DMS53 (cell line): ENCODE measurements around the gene SFRP5.

Experiments
- DNase-seq: peaks from one replicate; lab custom pipeline; 2025; lab: John Stamatoyannopoulos, UW

The SFRP5 gene, protein sequence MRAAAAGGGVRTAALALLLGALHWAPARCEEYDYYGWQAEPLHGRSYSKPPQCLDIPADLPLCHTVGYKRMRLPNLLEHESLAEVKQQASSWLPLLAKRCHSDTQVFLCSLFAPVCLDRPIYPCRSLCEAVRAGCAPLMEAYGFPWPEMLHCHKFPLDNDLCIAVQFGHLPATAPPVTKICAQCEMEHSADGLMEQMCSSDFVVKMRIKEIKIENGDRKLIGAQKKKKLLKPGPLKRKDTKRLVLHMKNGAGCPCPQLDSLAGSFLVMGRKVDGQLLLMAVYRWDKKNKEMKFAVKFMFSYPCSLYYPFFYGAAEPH

DNA sequence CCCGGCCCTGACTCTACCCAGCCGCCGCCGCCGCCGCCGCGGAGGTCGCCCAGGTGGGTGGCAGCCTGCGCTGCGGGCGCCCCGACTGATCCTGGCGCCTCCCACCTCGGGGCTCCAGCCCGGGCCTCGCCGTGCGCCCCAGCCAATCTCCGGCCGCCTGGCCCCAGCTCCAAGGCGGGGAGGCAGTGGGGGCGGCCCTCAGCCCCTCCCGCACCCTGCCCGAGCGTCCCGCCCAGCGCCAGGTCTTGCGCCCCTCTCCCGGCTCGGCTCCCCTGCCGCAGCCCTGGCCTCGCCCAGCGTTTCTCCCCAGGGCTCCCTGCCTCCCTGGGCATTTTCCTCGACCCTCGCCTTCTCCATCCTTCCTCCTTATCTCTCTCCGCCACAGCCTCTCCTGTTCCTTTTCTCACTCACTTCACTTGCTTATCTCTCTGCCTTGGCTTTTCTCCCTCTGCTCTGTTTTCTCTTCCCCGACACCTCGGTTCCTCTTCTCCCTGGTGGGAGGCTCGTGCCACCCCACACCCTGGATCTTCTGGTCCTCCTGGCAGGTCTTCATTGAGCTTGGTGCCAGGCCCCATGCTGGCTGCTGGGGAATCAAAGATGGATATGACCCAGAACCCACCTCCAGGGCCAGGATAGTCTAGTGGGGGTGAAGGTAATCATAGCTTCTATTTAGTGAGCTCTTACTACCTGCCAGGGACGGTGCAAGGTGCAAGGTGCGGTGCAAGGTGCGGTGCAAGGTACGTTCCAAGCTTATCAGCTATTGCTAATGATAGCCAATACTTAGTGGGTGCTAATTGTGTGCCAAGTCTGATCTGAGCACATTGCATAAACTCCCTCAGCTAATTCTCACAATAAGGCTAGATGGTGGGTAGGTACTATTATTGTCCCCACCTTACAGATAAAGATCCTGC is at the start of gene SFRP5:
TSS of gene SFRP5 (minus strand) at position 87 of the 911 bp plus-strand sequence. CDS start 166 bp downstream, outside the sequence.
- no peak for DNase-seq

DNA sequence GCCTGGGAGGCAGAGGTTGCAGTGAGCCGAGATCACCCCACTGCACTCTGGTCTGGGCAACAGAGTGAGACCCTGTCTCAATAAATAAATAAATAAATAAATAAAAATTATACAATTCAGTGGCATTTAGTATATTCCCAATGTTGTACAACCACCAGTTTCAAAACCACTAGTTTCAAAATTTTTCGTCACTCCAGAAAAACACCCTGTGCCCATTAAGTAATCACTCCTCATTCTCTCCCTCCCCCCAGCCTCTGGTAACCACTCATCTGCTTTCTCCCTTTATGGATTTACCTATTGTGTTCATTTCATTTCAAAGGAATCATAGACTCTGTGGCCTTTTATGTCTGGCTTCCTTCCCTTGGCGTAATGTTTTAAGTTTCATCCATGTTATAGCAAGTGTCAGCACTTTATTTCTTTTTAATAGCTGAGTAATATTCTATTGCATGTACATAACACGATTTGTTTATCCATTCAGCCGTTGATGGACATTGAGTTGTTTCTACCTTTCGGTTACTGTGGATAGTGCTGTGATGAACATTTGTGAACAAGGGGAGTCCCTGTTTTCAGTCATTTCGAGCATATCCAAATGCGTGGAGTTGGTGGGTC is 48.4 kb upstream of the SFRP5 start:
- DNase-seq: no peak

DNA sequence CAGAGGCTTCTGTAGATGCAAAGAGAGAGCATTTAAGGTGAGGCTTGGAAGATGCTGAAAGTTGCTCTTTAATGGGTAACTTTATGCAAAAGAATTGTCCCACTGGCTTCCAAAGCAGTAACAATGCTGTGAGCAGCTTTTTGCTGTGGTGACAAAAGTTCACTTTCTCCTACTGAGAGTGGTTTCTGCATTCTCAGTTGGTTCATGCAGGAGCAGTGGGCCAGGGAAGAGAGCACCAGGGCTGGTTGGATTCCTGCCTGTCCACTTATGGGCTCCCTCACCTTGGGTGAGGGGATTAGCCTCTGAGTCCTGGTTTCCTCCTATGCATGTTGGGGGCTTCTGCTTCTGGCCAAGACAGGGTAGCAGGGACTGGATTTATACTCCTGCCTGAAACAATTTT is 46.8 kb upstream of the SFRP5 start:
- DNase-seq: no peak

DNA sequence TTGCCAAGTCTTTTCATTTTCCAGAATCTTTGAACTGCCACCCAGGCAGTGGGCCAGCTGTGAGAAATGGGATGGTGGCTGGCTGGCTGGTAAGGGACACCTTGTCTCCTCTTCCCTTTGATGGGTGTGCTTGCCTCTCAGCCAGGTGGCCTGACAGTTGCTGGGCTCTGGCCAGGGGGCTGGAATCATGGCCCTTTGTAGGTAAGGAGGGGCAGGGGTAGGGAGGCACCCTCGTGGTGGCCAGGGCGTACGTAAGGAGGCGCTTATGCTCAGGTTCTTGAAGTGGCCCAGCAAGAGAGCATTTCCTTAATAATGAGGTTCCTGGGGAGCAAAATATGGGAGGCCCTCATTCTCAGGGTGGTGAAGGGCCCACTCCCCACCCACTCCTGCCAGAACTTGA is 44.8 kb upstream of the SFRP5 start:
- no peak for DNase-seq

DNA sequence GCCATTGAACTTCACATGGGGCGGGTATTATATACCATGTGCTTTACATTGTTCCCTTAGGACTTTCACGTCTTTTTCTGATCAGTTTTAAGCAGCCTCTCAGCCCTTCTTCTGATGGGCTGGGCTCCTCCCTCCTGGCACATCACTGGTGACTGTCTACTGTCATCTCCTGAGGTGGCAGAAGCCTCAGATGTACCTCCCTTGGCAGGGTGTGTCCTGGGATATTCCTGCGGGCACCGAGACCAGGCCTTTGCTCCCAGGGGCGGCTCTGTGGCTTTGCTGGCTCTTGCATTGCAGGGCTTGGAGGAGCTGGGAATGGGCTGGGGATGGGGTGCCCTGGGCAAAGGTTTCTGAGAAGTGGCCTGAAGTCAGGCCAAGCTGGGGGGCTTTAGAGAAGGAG is 43.2 kb upstream of the SFRP5 start:
- DNase-seq: no peak

DNA sequence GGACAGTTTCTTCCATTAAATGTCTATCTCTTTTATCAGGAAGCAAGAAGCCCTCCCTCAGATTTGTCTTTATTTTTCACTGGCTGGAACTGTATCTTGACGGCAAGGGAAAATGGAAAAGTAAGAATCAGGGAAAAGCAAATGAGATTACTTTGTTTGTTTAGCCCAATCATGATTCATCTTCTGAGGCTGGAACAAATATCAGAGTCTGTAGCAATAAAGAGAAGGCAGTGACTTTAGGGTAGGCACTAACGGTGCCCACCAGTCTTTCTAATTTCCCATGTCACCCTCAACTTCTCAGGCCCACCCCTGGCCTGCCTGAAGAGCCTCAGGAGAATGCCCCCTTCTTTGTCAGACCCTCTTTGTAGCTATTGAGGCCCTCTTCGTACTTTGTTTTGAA is 41.5 kb upstream of the SFRP5 start:
- DNase-seq: peak; percentile 60

DNA sequence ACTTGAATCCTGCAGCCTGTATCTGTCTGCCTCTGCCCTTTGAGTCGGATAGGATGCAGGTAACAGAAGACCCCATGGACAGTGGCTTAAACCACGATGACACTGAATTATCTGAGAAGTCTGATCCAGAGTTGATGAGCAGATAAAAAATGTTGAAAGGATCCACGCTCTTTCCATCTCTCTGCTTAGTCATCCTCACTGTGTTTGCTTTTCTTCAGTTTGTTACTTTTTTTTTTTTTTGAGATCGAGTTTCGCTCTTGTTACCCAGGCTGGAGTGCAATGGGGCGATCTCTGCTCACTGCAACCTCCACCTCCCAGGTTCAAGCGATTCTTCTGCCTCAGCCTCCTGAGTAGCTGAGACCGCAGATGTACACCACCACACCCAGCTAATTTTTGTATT is 40.9 kb upstream of the SFRP5 start:
- peak; percentile 86 for DNase-seq

DNA sequence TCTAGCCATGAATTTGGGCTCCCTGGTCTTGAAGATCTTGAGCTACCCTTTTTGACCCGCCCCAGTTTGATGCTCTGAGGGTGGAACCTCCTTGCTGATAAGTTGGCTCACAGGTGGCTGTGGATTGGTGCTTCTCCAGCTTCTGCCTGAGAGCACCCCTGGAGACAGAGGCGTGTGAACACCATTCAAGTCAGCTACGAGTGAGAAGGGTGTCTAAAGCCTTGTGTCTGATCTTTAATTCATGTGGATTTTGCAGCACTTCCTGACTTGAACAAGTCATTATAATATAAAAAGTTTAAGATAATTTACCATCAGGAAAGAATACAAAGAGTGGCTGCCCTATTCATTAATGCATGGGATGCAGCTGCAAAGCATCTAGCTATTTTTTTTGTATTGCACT is 40.2 kb upstream of the SFRP5 start:
- DNase-seq: no peak

DNA sequence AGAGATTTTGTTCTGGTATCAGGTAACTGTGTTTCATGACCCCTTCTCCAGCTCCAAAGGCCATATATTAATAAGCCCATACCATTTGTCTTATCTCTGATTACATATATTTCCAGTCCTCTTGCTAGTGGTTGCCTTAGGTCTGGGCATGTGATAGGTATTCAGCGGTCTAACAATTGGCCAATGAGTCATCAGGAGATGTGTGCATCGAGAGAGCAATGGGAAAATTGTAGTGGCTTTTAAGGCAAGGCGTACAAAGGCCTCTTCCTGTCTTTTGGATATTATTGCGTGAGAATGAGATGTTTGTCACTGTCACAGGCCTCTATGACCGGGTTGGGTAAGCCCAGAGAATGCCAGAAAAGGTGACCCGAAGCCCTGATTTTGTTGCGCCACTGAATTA is 38.6 kb upstream of the SFRP5 start:
- peak; percentile 93 for DNase-seq

DNA sequence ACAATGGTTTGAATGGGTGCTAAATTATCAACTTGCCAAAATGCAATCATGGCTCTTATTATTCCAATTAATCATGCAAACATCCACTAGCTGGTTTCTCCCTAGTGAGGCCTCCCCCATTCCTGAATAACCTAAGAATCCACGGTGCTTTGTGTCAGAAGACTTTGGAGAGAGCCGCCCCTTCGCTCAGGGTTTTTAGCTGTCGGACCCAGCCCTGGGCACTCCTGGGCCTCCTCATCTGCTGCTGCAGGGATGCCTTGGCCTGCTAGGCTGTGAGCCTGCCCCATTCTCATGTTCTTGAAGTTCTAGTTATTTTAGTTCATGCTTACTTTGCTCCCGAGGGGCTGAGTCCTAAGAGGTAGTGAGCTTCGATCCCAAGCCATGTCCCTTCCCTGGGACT is 34.1 kb upstream of the SFRP5 start:
- no peak for DNase-seq

DNA sequence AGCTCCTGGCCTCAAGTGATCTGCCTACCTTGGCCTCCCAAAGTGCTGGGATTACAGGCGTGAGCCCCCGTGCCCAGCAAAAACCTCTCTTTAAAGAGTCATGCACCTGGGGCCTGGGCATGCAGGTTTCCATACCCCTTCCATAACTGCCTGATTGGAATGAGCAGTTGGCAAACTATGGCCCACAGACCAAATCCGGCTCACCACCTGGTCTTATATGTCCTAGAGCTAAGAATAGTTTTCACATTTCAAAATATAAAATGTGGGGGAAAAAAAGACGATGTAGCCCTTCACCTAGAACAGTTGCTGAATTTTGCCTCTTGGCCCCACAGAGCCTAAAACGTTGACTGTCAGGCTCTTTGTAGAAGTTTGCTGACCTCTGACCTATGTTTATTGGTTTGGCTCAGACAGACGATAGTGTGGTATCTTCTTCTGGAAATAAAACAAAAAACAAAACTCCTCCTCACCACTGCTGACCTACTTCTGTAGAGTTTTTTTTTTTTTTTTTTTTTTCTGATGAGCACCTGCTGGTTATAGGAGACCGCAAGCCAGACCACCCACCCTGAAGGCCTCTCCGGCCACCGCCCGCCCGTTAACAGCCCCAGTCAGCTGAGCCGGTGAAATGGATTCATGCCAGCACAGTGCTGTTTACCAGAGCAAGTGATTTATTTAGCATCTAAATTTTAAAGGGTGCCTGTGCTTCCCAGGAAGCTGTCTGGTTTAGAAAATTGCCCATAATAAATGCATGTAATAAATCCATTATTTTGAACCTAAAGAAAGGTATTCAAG is 33.5 kb upstream of the SFRP5 start:
- DNase-seq: no peak

DNA sequence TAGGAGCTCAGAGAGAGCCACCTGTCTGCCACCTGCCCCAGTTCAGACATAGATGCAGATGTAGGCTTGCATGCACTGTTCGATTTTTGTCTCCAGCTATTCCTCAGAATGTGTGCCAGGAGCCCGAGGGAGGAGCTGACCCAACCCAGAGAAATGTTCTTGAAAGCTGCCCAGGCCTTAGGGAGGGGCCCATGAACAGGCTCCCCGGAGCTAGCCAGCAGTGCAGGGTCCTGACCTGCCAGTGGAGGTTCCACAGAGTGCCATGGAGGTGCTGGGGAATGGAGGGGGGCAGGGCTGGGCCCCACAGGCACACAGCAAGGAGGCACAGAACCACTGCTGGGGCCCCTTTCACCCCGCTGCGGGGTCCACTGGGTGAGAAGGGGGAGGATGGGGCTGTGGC is 29.6 kb upstream of the SFRP5 start:
- peak; percentile 30 for DNase-seq

DNA sequence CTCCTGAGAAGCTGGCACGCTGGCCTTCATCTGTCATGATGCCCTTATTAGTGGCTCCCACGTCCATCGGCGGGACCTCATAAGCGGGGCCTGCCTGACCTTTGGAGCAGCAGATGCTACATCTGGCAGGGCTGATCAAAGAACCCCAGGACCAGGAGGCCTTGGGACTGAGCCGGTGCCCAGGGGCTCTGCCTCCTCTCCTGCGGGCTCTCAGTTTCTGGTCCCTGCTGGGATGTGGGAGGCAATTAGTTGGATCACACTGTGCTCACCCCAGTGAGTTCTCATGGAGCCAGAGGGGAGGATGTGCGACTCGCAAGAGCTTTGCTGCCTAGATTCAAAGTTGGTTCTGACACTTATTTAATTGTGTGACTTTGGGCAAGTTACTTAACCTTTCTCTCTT is 28.7 kb upstream of the SFRP5 start:
- no peak for DNase-seq

DNA sequence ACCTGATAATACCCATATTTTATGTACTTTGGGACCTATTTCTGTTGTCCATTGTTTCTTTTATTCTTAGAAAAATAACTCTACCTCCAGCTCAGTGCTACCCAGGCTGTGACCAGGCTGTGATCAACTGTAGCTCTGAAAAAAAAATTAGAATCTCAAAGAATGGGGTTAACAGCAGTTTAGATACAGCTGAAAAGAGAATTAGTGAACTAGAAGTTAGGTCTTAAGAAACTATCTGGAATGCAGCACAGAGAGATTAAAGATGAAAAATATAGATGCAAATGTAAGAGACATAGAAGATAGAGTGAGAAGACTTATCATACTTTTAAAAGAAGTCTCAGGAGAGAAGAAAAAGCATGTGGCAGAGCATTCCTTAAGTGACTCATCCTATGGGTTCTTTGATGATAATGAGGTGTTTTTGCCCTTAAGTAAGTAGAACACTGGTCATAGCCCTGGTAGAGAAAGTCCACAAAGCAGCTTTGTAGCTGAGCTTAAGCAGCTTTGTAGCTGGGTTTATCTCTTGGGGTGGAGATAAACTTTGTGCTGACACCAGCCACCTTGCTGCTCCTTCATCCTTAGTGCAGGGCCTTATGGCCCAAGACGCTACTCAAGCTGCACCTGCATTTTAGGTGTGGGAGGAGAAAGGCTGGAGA is 27.3 kb upstream of the SFRP5 start:
- DNase-seq: no peak

DNA sequence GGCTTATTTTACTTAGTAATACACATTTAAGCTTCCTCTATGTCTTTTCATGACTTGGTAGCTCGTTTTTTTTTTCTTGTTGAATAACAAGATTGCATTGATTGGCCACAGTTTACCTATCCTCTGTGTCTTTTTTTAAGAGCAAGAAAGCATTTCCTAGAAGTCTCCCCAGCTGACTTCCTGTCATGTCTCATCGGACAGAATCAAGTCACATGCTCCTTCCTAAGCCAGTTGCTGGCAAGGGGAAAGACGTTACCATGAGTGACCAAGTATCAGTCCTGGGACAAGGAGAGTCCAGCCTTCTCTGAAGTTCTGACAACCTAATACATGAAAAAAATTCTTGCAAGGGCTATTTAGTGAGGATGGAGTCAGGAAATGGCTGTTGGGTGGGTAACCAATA is 24.9 kb upstream of the SFRP5 start:
- DNase-seq: no peak

DNA sequence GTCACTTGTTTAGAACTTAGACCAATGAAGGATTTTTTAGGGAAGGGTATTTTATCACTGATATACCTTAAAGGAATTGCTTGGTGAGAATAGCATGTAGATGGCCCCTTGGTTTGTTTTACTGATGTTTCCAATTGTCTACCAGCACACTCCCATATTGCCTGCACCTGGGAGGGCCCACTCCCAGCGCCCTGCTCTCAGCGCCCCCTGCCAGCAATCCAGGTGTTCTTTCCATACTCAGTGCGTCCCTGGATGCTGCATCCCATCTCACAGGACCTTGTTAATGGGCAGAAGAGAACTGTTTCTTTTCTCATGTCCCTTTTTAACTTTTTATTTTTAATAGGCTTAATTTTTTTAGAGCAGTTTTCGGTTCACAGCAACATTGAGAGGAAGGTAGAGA is 24.1 kb upstream of the SFRP5 start:
- DNase-seq: no peak

DNA sequence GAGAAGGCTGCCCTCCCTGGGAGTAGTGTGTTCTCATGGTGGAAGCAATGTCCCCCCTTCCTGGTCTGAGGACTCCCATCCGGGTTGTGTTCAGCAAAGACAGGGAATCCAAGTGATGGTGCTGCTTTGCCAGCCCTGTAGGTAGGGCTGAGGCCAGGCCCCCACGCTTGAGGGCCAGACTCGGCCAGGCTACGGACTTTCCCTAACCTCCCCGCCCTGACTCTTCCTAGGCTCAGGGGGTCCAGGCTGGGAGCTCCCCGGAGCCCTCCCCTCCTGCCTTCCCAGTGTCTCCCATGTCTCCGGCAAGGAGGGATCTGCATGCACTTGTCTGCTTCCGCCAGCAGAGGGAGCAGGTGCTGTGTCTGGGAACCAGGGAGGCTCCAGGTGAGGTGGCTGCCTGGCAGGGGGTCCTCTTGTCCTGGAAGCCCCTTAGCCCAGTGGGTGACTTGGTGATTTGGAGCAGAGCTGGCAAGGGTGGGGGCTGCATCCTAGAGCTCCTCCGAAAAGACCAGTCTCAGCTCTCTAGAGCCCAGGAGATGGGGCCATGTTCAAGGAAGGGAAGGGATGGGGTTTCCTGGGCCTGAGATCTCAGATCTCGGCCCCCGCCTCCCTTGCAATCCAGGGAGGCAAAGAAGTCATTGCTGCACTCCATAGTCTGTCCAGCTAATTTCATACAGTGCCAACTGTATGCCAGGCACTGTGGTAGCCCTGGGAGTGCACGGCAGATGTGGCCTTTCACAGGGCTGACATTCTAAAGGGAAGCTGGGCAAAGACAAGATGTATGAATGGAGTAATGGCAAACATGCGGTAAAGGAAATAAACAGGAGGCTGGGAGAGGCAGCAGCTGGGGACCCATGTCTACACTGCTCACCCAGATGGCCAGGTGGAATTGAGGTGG is 20.3 kb upstream of the SFRP5 start:
- peak; percentile 89 for DNase-seq

DNA sequence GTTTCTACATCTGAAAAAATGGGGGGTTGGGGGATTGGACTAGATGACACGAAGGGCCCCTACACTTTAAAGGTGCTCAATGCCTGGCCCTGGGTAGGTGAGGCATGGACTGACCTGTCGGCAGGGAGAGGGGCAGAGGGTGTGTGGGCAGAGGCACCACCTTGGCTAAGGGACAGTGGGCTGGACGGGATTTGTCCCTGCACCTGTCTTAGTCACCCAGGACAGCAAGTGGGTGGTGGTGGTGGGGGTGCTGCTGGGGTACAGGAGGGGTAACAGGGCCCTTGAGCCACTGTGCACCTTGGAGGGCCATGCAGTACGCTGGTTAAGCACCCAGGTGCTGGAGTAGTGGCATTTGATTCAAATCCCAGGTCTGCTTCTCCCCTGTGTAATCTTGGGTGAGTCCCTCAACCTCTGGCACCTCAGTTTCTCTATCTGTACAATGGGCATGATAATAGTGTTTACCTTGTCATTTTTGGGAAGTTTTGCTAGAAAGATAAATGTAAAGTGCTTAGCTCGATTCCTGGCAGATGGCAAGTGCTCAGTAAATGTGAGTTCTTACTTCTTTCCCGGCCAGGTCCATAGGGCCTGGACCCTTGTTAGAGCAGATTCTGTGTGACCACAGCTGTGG is 18.1 kb upstream of the SFRP5 start:
- DNase-seq: no peak

DNA sequence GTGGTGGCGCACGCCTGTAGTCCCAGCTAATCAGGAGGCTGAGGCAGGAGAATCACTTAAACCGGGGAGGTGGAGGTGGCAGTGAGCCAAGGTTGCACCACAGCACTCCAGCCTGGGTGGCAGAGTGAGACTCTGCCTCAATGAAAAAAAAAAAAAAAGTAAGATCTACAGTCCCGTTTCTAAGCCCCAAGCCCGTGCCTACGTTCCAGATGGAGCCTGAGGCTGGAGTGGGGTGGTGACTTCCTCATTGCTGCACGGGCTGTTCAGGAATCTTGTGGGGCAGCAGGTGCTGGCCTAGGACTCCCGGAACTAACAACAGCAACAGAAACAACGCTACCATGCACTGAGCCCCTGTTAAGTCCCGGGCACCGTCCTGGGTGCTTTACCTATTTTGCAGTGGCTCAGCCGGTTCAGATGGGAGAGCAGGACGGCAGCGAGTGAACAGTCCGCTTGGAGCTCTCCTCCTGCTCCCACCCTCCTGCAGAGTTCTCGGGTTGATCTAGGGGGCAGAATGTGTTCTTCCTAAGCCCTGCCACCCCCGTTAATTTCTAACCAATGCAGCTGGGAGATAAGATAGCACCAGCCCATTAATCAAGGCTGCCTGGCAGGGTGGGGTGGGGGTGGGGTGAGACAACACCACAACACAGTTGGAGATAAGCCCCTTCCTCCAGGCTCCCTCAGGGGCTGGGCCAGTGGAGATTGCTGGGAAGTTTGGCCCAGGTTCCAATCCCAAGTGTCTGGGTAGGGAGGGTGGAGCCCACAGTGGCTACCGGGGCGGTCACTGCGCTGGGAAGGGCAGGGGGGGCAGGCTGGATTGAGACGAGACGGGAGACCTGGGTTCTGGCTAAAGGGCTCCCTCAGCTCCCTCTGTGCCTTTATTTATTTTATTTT is 17.0 kb upstream of the SFRP5 start:
- peak; percentile 66 for DNase-seq
